ENCODE measurements around the gene TBC1D4. TPM values are rescaled to one million over a fixed set of nuclear protein-coding genes. Genes with fewer than 3 reads are reported as not detected.
A peak's percentile ranks its signal among the peaks of the same experiment; 100 is the strongest.
"Not testable (repeated sequence)": the region's sequence is repeated elsewhere in the genome, so short reads cannot be mapped to it uniquely, and the experiment has no call there.

TBC1D4 gene
- total and polyA plus RNA-seq, 10 donors = 10.1 to 67.0 (median 21.6) TPM

DNA sequence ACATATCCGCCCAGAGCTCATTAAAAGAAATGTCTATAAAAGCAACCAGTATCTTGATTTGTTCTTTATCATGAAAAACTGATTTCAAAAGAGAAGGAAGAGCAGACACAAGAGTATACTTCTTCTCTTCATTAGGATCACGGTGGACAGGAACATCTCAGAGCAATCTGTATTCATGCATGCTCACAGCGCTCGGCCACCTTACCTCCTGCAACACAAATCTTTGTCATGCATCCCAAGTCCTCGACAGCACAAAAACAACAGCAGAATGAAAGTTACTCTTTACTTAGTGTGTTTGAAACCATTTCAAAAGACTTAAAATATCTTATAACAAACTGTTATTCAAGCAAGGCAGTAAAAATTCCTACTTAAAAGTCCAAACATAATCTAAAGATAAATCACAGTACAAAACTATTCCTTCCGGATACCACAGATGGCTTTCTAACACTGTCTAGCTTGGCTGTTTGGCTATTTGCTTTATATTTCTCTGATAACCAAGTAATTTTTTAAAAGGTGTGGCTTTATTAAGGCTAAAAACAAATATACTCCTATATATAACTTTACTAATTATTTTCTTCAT is 174.5 kb downstream of the TBC1D4 start:
- intact Hi-C loops (cut with DNase I; ENCODE audit: low total_unique reads) = no loop called here
- H3K4me3 ChIP-seq = no peak overlapping the region
- WGBS, 5 donors = 76 to 91% (median 85%) methylated on average over 6 of the region's 6 CpGs
- H3K4me1 ChIP-seq = peaks cover 0 to 31% (median 10%) of the 10 kb centered on the region in 6 donors
- TF ChIP-seq POLR2A (IDR thresholded peaks at IDR 0.05) = no peak
- TF ChIP-seq POLR2AphosphoS5 (IDR thresholded peaks at IDR 0.05) = no peak
- TF ChIP-seq, protein P1, sequence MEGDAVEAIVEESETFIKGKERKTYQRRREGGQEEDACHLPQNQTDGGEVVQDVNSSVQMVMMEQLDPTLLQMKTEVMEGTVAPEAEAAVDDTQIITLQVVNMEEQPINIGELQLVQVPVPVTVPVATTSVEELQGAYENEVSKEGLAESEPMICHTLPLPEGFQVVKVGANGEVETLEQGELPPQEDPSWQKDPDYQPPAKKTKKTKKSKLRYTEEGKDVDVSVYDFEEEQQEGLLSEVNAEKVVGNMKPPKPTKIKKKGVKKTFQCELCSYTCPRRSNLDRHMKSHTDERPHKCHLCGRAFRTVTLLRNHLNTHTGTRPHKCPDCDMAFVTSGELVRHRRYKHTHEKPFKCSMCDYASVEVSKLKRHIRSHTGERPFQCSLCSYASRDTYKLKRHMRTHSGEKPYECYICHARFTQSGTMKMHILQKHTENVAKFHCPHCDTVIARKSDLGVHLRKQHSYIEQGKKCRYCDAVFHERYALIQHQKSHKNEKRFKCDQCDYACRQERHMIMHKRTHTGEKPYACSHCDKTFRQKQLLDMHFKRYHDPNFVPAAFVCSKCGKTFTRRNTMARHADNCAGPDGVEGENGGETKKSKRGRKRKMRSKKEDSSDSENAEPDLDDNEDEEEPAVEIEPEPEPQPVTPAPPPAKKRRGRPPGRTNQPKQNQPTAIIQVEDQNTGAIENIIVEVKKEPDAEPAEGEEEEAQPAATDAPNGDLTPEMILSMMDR (IDR thresholded peaks at IDR 0.05 in 8 of 11, conservative IDR thresholded peaks at IDR 0.05 in 3 of 11) = no peak
- H3K9me3 ChIP-seq = no peaks in the 10 kb centered on the region
- H3K36me3 ChIP-seq = peaks cover 0 to 18% (median 1%) of the 10 kb centered on the region in 6 donors
- H3K27me3 ChIP-seq (replicated peaks in 1 of 7) = no peaks in the 10 kb centered on the region
- no peak for DNase-seq
- no peak overlapping the region for H3K27ac ChIP-seq

DNA sequence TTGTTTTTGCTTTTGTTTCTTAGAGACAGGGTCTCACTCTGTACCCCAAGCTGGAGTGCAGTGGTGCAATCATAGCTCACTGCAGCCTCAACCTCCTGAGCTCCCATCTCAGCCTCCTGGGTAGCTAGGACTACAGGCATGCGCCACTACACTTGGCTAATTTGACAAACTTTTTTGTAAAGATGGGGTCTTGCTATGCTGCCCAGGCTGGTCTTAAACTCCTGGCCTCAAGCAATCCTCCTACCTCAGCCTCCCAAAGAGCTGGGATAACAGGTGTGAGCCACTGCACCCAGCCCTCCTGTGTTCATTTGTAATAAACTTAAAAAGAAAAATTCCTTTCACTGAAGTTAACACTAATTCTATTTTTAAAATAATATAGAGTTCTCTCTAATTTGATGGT is 175.0 kb downstream of the TBC1D4 start:
- H3K27ac ChIP-seq; H3K9me3 ChIP-seq; H3K4me3 ChIP-seq; DNase-seq; intact Hi-C loops (cut with DNase I; ENCODE audit: low total_unique reads); H3K27me3 ChIP-seq (replicated peaks in 1 of 7): not testable (repeated sequence)
- 80 to 100% (median 97%) methylated on average over 1 of the region's 1 CpG for WGBS, 5 donors
- H3K4me1 ChIP-seq = peaks cover 0 to 32% (median 10%) of the 10 kb centered on the region in 6 donors
- peaks cover 0 to 13% (median 1%) of the 10 kb centered on the region in 6 donors for H3K36me3 ChIP-seq

DNA sequence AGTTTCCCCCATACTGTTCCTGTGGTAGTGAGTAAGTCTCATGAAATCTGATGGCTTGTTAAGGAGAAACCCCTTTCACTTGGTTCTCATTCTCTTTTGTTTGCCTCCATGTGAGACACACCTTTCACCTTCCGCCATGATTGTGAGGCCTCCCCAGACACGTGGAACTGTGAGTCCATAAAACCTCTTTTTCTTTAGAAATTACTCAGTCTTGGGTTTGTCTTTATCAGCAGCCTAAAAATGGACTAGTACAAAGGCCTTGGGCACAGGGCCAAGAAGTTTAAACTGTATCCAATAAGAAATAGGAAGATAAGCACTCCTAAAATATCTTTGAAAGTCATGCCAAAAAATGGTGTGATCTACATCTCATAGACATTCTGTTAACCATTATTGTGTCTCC is 176.9 kb downstream of the TBC1D4 start:
- peaks cover 0 to 4% (median 0%) of the 10 kb centered on the region in 6 donors for H3K36me3 ChIP-seq
- WGBS, 5 donors = 44 to 63% (median 49%) methylated on average over 2 of the region's 2 CpGs
- H3K4me1 ChIP-seq = peaks cover 0 to 32% (median 10%) of the 10 kb centered on the region in 6 donors
- TF ChIP-seq POLR2AphosphoS5 (IDR thresholded peaks at IDR 0.05) (no peak), POLR2A (IDR thresholded peaks at IDR 0.05) (no peak)
- TF ChIP-seq, protein P1 (IDR thresholded peaks at IDR 0.05 in 8 of 11, conservative IDR thresholded peaks at IDR 0.05 in 3 of 11) = no peak
- intact Hi-C loops (cut with DNase I; ENCODE audit: low total_unique reads) = no loop called here
- DNase-seq = no peak
- H3K27me3 ChIP-seq (replicated peaks in 1 of 7) = no peaks in the 10 kb centered on the region
- no peaks in the 10 kb centered on the region for H3K9me3 ChIP-seq
- peak overlapping the region in 3 of 8 donors; percentile 3 to 45 (median 36) for H3K27ac ChIP-seq
- H3K4me3 ChIP-seq = no peak overlapping the region

DNA sequence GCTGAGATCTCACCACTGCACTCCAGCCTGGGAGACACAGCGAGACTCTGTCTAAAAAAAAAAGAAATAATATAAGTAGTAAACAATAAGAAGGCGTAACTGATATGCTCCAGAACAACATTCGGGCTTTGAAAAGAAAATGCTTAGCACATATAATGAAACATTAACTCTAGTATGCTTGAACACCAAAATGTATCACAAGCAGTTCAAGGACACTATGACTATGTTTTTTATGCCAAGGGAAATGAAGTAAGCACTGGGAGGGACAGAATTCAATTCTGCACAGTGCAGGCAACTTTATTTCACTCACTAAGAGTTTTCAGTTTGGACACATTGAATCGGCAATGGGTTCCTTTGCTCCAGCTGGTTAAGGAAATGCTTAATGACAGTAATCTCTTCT is 178.7 kb downstream of the TBC1D4 start:
- Histone ChIP-seq H3K9me3 (no peaks in the 10 kb centered on the region), H3K4me1 (peaks cover 0 to 30% (median 10%) of the 10 kb centered on the region in 6 donors), H3K27ac (peak overlapping the region in 6 of 8 donors; percentile 9 to 43 (median 28)), H3K27me3 (replicated peaks in 1 of 7) (no peaks in the 10 kb centered on the region), H3K36me3 (peaks cover 0 to 12% (median 1%) of the 10 kb centered on the region in 6 donors), H3K4me3 (no peak overlapping the region)
- no peak for DNase-seq
- intact Hi-C loops (cut with DNase I; ENCODE audit: low total_unique reads) = no loop called here
- no peak for TF ChIP-seq POLR2A (IDR thresholded peaks at IDR 0.05)
- TF ChIP-seq, protein P1 (IDR thresholded peaks at IDR 0.05 in 8 of 11, conservative IDR thresholded peaks at IDR 0.05 in 3 of 11) = no peak
- no peak for TF ChIP-seq POLR2AphosphoS5 (IDR thresholded peaks at IDR 0.05)
- WGBS, 5 donors = 74 to 85% (median 80%) methylated on average over 4 of the region's 4 CpGs
